ENCODE data around the gene RALGAPB. TPM values are rescaled to one million over a fixed set of nuclear protein-coding genes. Genes with fewer than 3 reads are reported as not detected.

RALGAPB gene
- polyA plus RNA-seq, 10 donors, result 14.7 to 27.5 (median 22.7) TPM

DNA sequence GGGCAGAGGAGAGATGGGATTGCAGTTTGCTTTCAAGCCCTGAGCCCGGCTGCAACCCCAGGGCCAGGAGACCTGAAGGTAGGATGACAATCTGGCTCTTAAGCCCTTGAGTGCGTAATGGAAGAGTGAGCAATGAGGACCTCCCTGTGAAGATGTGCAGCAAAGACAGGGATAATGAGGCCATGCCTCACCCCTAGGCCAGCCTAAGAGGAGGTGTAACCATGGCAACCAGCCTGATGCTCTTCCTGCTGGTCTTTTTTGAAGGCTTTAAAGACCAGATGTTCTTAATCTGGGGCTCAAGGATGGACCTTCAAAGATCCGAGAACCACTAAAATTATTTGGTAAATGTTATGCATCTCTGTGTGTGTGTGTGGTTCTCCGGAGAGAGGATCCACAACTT lies 137.2 kb downstream of the RALGAPB start:
- no peak for DNase-seq

DNA sequence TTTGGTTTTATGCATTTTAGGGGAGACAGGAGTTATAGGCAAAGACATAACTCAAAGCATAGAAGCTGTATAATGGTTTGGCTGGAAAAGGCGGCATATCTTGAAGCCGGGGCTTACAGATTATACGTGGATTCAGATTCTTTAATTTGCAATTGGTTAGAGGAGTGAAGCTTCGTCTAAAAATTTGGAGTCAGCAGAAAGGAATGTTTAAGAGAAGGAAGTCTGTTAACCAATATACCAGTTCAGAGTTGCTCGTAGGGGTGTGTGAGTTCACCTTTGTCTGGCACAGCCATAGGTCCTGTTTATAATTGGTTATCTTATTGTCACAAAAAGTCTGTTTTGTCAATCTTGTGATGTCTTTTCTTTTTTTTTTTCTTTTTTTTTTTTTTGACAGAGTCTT lies 137.9 kb downstream of the RALGAPB start:
- no peak for DNase-seq

DNA sequence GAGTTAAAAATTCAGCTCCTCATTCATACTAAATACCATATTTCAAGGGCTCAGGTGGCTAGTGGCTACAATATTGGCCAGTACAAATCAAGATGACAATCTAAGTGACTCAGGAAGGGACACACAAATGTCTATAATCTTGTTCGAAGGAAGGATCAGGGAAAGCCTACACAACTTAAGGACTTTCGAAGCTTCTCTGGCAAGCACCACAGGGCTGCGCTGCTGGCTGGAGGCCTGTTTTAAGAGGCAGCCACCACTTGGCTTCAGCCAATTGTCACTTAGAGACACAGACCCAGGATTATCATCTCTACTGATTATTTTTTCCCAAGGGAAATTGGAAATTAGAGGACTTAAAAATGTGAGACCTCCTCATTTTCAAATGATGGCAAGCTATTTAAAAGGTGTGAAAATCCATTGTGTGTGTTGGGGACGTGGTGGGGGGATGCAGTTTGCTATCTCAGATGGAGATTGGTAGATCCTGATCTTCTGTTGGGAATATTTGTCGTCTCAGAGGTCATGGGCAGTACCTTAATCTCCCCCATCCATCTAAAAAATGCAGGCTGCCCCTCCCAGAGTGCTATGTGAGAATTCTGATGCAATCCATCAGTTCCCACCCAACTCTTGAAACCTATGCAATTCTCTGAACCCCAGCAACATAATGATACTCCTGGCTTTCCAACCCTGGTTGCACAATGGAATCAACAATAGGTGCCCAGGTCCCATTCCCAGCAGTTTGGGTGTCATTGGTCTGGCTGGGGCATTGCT lies 140.3 kb downstream of the RALGAPB start:
- no peak for DNase-seq

DNA sequence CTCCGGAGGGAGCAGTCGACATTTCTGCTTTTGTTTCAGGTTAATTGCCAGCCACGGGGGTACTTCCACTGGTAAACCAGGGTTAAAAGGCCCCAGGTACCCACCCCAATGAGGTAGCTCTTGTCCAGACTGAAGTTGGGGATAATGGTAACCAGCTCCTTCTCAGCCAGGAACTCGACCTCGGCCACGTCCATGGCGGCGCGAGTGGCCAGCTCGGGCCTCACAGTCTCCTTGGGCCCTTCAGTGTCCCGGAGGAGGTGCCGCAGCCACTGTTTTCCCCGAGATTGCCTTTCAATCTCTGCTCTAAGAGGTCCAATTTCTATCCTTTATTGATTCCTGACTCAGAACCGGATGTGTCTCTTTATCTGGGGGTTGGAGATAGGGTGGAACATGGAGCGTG lies 142.6 kb downstream of the RALGAPB start:
- DNase-seq, result no peak

DNA sequence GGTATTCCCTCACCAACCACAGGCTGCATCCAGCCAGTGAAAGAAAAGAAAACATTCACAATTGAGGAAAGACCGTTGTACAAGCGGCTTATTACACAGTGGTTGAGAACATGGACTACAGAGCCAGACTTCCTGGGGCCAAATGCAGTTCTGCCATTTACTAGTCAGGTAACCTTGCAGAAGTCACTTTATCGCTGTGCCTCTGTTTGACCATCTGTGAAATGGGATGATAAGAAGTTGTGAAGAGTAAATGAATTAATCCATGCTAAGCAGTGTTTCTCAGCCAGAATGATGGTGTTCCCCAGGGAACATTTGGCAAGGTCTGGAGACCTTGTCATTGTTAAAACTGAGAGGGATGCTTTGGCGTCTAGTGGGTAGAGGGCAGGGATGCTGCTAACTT lies 143.8 kb downstream of the RALGAPB start:
- no peak for DNase-seq

DNA sequence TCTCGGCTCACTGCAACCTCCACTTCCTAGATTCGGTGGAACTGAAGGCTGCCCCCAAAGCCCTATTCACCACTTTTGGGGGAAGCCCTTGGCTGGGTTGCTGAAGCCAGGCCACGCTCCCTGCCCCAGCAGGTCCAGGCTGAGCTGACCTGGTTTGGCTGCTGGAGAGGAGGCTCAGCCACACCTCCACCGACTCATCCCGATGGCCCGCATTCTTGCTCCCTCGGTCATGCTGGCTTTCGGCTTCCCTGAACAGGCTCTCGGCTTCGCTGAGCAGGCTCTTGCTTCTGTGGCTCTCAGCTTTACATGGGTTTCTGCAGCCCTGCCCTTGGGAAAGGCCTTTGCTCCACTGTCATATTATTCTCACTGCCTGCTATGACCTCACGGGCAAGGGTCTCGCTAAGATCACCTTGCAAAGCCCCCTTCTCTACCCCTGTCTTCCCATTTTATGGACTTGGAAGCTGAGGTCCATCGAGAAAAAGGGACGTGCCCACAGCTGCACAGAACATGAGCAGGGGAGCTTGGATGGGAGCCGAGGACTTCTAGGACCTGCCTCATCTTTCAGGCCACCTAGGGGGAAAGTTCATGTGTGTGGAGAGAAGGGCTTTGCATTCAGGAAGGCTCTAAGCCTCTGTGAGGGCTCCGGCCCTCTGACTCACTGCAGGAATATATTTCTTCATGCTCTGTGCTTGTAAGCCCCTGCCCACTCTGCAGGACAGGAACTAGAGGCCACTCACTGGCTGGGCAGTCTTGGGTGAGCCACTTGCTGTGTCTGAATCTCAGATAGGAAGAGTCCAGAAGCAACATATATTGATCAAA lies 144.6 kb downstream of the RALGAPB start:
- no peak for DNase-seq

DNA sequence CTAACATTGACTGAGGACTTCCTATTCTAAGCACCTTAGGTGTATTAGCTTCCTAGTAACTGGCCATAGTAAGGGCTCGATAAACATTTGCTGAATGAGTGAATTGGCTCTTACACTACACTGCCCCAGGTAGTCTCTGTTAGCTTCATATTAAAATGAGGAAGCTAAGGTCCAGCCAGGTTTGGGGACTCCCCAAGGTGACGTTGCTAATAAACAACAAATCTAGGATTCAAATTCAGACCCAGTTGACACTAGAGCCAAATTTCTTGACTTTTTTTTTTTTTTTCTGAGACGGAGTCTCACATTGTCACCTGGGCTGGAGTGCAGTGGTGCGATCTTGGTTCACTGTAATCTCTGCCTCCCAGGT lies 145.2 kb downstream of the RALGAPB start:
- DNase-seq, result no peak

DNA sequence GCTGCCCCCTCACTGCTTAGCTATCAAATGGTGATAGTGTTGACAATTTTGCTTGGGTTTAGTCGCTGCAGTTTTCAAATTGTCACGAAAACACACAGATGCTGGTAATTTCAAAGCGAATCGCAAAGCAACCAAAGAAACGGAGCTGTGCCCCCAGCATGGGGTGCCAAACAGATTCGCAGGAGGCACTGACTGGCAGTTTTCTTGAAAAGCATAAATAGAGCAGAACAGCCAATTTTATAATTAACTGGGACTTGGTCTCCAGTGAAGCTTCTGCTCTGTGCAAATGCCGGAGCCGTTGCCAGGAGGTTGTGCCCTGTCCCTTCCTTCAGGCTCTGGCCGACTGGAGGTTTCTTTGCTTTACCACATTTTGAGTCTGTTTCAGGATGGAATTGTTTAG lies 147.8 kb downstream of the RALGAPB start:
- no peak for DNase-seq

DNA sequence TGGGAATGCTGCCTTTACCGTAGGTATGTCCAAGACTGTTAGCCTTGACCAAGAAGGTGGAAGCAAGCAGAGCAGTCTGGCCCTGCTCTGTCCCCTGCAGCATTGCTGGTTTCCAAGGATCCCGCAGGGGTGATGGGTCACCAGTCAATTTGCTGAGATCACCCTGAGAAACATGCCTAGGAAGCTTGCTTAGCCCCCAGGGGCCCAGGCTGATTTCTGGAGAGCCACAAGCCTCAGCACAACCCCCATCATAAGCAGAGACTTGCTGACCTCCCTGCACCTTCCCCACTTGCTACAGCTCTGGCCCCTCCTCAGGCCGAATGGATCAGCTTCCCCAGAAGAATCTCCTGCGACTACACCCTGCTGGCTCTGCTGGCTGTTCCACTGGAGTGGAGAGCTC lies 150.4 kb downstream of the RALGAPB start:
- DNase-seq, result no peak

DNA sequence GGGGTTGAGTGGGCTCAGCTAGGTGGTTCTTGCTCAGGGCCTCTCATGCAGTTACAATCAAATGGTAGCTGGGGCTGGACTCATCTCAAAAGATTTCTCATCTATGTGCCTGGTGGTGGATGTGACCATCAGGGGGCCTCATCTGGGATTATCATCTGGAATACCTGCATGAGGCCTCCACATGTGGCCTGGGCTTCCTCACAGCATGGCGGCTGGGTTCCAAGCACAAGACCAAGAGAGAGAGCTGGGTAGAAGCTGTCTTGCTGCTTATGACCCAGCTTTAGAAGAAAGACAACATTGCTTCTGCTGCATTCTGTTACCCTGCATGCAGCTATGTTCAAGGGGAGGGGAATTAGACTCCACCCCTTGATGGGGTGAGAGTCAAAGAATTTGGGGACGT lies 151.4 kb downstream of the RALGAPB start:
- DNase-seq, result no peak

DNA sequence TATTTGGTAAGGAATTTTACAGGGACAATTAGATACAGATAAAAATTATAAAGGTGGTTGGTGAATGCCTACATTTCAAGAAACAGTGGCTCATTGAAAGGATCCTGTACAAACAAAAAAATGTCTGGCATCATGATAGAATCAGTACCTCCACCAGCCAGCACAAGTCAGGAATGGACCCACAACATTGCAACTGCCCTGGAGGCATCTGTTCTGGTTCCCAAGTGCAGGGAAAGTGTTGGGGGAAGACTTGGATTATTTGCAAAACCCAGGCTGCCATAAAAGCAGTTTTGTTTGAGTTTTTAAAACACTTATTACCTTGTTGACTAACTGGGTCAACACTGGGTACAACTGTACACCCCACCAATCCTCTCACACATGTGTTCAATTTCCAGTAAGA lies 153.3 kb downstream of the RALGAPB start:
- no peak for DNase-seq

DNA sequence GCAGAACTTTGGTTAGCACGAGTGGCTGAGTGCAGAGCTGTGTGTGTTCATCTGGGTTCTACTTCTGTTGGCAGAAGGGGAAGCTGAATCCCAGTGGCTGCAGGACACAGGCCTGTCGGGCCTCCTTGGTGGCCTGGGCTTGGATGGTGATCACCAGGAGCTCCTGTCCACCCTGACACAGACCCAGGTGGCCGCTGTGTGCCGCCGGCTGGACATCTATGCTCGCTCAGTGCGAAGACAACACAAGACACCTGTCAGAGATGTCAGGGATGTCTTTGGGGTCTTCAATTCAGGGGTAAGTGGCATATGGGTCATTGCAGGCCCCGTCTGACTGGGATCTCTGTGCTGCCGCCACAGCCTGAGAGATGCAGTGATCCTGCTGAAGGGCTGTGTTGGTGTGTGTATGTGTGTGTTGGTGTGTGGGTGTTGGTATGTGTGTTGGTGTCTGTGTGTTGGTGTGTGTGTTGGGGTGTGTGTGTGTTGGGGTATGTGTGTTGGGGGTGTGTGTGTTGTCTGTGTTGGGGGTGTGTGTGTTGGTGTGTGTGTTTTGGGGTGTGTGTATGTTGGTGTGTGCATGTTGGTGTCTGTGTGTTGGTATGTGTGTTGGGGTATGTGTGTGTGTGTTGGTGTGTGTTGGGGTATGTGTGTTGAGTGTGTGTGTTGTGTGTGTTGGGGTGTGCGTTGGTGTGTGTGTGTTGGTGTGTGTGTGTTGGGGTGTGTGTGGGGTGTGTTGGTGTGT lies 154.4 kb downstream of the RALGAPB start:
- no peak for DNase-seq

Other genes starting within 250 kb of the RALGAPB start
- gene KIAA1755, start 212.1 kb upstream of the RALGAPB start, polyA plus RNA-seq (ENCODE audit: insufficient read length in 10 of 10), result 10 to 100 TPM in 5 of 10 donors, 1 to 10 TPM in 5; 4.5 to 24.0 (median 9.9) TPM
- gene BPI, start 168.7 kb upstream of the RALGAPB start, polyA plus RNA-seq (ENCODE audit: insufficient read length in 10 of 10), result 1 to 10 TPM in 3 of 10 donors, under 1 TPM in 7; 0.12 to 1.8 (median 0.73) TPM
- gene LBP, start 126.4 kb upstream of the RALGAPB start, polyA plus RNA-seq (ENCODE audit: insufficient read length in 10 of 10), result not detected
- 10 to 100 TPM; 15.2 to 29.4 (median 18.8) TPM for gene SNHG17, start 37.5 kb upstream of the RALGAPB start, polyA plus RNA-seq (ENCODE audit: insufficient read length in 10 of 10)
- gene ADIG, start 108.4 kb downstream of the RALGAPB start, polyA plus RNA-seq (ENCODE audit: insufficient read length in 10 of 10), result not detected
- under 1 TPM in 2 of 10 donors, not detected in 8; 0.12 to 0.57 TPM for gene ARHGAP40, start 129.0 kb downstream of the RALGAPB start, polyA plus RNA-seq (ENCODE audit: insufficient read length in 10 of 10)